GM23338 (cell line): ENCODE results near the gene USP7. TPM values are rescaled to one million over a fixed set of nuclear protein-coding genes. Genes with fewer than 3 reads are reported as not detected.
A peak's percentile ranks its signal among the peaks of the same experiment; 100 is the strongest.

Experiments
- ATAC-seq: fragments of 200-7000 bp; cut with Tn5 transposase; 3 replicates; pipeline ENCODE4 v1.9.1; 2020
- DNase-seq: peaks from one replicate; pipeline ENCODE4 v3.0.0-alpha.2; 2015; ENCODE audit warnings: low spot score
- H2AFZ ChIP-seq: fragments of 200-600 bp; sonication (generic); 2 replicates; pipeline ENCODE4 v1.8.0; 2016; ENCODE audit warnings: antibody characterized with exemption, mild to moderate bottlenecking, moderate library complexity
- H3F3A ChIP-seq: fragments of 200-600 bp; sonication (generic); replicated peaks from 2 replicates; pipeline ENCODE4 v1.8.0; 2017; ENCODE audit warnings: antibody characterized with exemption, mixed run types, low read depth
- H3K27ac ChIP-seq: fragments of 200-600 bp; sonication (generic); 2 replicates; pipeline ENCODE4 v1.6.1; 2016; ENCODE audit warnings: low read depth
- H3K27me3 ChIP-seq: fragments of 200-600 bp; sonication (generic); 2 replicates; pipeline ENCODE4 v1.8.0; 2016; ENCODE audit warnings: mild to moderate bottlenecking, mixed run types, moderate library complexity; ENCODE audit not compliant: insufficient read depth
- H3K36me3 ChIP-seq: fragments of 200-600 bp; sonication (generic); 2 replicates; pipeline ENCODE4 v1.8.0; 2016; ENCODE audit warnings: mild to moderate bottlenecking; ENCODE audit not compliant: insufficient read depth
- H3K4me1 ChIP-seq: fragments of 200-600 bp; sonication (generic); 2 replicates; pipeline ENCODE4 v1.8.0; 2016; ENCODE audit warnings: mild to moderate bottlenecking, moderate library complexity; ENCODE audit not compliant: insufficient read depth
- H3K4me2 ChIP-seq: fragments of 200-600 bp; sonication (generic); 2 replicates; pipeline ENCODE4 v1.7.1; 2017; ENCODE audit warnings: mixed run types
- H3K4me3 ChIP-seq: fragments of 200-600 bp; sonication (generic); 2 replicates; pipeline ENCODE4 v1.6.1; 2016; ENCODE audit warnings: mixed run types
- H3K79me2 ChIP-seq: fragments of 200-600 bp; sonication (generic); replicated peaks from 2 replicates; pipeline ENCODE4 v1.8.0; 2017; ENCODE audit warnings: mild to moderate bottlenecking; ENCODE audit not compliant: insufficient read depth
- H3K9me2 ChIP-seq: fragments of 200-600 bp; sonication (generic); 2 replicates; pipeline ENCODE4 v1.8.0; 2017; ENCODE audit not compliant: insufficient read depth
- H4K20me1 ChIP-seq: fragments of 200-600 bp; sonication (generic); replicated peaks from 2 replicates; pipeline ENCODE4 v1.8.0; 2017; ENCODE audit warnings: mild to moderate bottlenecking; ENCODE audit not compliant: insufficient read depth
- H3K27ac Mint-ChIP-seq: 2 replicates; pipeline ENCODE4 v1.8.0; 2020; ENCODE audit warnings: inconsistent platforms, mild to moderate bottlenecking, moderate library complexity, mixed read lengths
- H3K27me3 Mint-ChIP-seq: 3 replicates; pipeline ENCODE4 v1.8.0; 2022; ENCODE audit warnings: low read depth, mild to moderate bottlenecking, moderate library complexity, mixed read lengths, inconsistent platforms; ENCODE audit not compliant: insufficient read depth, poor library complexity
- H3K36me3 Mint-ChIP-seq: 3 replicates; pipeline ENCODE4 v1.8.0; 2021; ENCODE audit warnings: low read depth, mild to moderate bottlenecking, inconsistent platforms, moderate library complexity, mixed read lengths
- H3K4me1 Mint-ChIP-seq: 3 replicates; pipeline ENCODE4 v1.8.0; 2020; ENCODE audit warnings: mild to moderate bottlenecking, inconsistent platforms, mixed read lengths
- H3K4me3 Mint-ChIP-seq: 3 replicates; pipeline ENCODE4 v1.8.0; 2021; ENCODE audit warnings: moderate library complexity, mild to moderate bottlenecking, inconsistent platforms, mixed read lengths
- H3K9me3 Mint-ChIP-seq: 3 replicates; pipeline ENCODE4 v1.8.0; 2020; ENCODE audit warnings: moderate library complexity, mild to moderate bottlenecking, inconsistent platforms, mixed read lengths
- EZH2 ChIP-seq: fragments of 200-600 bp; sonication (generic); IDR thresholded peaks from one replicate; pipeline ENCODE4 v1.8.0; 2017; ENCODE audit warnings: antibody characterized with exemption, mild to moderate bottlenecking, low read depth; ENCODE audit not compliant: unreplicated experiment
- JUNB ChIP-seq: IDR thresholded peaks from one replicate; pipeline ENCODE4 v1.6.1; 2016; ENCODE audit warnings: antibody characterized with exemption; ENCODE audit not compliant: unreplicated experiment
- POLR2AphosphoS5 ChIP-seq: IDR thresholded peaks from 2 replicates; pipeline ENCODE4 v1.6.1; 2016; ENCODE audit warnings: antibody characterized with exemption, low read depth
- STAT1 ChIP-seq: IDR thresholded peaks from one replicate; pipeline ENCODE4 v1.6.1; 2016; ENCODE audit warnings: antibody characterized with exemption; ENCODE audit not compliant: unreplicated experiment
- ZNF114 ChIP-seq: fragments of 250-450 bp; sonication (Bioruptor Pico); IDR thresholded peaks from 2 replicates; pipeline ENCODE4 v1.5.0; 2020; ENCODE audit warnings: mild to moderate bottlenecking, moderate library complexity
- ZNF331 ChIP-seq: fragments of 250-450 bp; sonication (Bioruptor Pico); IDR thresholded peaks from 2 replicates; pipeline ENCODE4 v1.5.0; 2020; ENCODE audit warnings: low read depth, mild to moderate bottlenecking, moderate library complexity
- polyA plus RNA-seq: library from polyadenylated mRNA; unstranded; fragments of >200 nt; fragmentation: Nextera tagmentation; extraction: Ambion mirVana; gene quantifications from 2 replicates; pipeline ENCODE4 v1.2.1, GENCODE V29; 2016
- total RNA-seq: library from RNA; depleted of rRNA; stranded (reverse); fragments of >200 nt; shearing (Covaris generic); gene quantifications from 2 replicates; pipeline ENCODE4 v1.2.3, GENCODE V29; 2014
- TF ChIP-seq, protein P1 (sequence below): fragments of 250-450 bp; sonication (Bioruptor Pico); IDR thresholded peaks from 2 replicates; pipeline ENCODE4 v1.5.0; 2020; ENCODE audit warnings: mild to moderate bottlenecking, moderate library complexity

USP7 gene
- total and polyA plus RNA-seq, 2 experiments from 2014 or later: 42.3 to 130 TPM

DNA sequence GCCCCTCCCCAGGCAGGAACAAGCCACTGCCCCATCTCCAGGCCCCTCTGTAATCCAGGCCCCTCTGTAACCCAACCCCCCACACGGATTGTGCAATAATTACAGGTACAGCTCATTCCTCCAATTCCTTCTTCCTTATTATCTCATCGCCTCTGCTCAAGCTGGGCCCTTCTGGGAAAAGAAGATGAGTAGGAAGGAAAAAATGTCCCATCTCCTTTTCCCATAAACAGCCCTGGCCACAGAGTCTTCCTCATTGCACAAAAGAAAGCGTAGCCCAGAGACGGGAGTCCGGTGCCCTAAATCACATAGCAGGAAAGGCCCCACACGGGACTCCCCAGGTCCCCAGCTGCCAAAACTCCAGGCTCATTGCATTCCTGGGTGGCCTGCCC, 85.2 kb downstream of the USP7 start:
- Histone ChIP-seq H4K20me1 (no peaks in the 10 kb centered on the region), H3K9me2 (no peaks in the 10 kb centered on the region), H3K4me3 (no peak overlapping the region), H2AFZ (peak overlapping the region; percentile 73; the same call in 1 of the 2 replicates), H3F3A (no peaks in the 10 kb centered on the region), H3K36me3 (no peaks in the 10 kb centered on the region), H3K27ac (no peak overlapping the region), H3K27me3 (no peaks in the 10 kb centered on the region), H3K4me2 (peak overlapping the region; percentile 31; the same call in 1 of the 2 replicates), H3K4me1 (peaks cover 11% of the 10 kb centered on the region), H3K79me2 (no peaks in the 10 kb centered on the region)
- no peak for TF ChIP-seq ZNF331 (CRISPR knock-in tag)
- TF ChIP-seq STAT1: no peak
- no peak for TF ChIP-seq EZH2
- TF ChIP-seq JUNB: no peak
- no peak for TF ChIP-seq POLR2AphosphoS5
- no peak for TF ChIP-seq ZNF114 (CRISPR knock-in tag)
- TF ChIP-seq, protein P1, sequence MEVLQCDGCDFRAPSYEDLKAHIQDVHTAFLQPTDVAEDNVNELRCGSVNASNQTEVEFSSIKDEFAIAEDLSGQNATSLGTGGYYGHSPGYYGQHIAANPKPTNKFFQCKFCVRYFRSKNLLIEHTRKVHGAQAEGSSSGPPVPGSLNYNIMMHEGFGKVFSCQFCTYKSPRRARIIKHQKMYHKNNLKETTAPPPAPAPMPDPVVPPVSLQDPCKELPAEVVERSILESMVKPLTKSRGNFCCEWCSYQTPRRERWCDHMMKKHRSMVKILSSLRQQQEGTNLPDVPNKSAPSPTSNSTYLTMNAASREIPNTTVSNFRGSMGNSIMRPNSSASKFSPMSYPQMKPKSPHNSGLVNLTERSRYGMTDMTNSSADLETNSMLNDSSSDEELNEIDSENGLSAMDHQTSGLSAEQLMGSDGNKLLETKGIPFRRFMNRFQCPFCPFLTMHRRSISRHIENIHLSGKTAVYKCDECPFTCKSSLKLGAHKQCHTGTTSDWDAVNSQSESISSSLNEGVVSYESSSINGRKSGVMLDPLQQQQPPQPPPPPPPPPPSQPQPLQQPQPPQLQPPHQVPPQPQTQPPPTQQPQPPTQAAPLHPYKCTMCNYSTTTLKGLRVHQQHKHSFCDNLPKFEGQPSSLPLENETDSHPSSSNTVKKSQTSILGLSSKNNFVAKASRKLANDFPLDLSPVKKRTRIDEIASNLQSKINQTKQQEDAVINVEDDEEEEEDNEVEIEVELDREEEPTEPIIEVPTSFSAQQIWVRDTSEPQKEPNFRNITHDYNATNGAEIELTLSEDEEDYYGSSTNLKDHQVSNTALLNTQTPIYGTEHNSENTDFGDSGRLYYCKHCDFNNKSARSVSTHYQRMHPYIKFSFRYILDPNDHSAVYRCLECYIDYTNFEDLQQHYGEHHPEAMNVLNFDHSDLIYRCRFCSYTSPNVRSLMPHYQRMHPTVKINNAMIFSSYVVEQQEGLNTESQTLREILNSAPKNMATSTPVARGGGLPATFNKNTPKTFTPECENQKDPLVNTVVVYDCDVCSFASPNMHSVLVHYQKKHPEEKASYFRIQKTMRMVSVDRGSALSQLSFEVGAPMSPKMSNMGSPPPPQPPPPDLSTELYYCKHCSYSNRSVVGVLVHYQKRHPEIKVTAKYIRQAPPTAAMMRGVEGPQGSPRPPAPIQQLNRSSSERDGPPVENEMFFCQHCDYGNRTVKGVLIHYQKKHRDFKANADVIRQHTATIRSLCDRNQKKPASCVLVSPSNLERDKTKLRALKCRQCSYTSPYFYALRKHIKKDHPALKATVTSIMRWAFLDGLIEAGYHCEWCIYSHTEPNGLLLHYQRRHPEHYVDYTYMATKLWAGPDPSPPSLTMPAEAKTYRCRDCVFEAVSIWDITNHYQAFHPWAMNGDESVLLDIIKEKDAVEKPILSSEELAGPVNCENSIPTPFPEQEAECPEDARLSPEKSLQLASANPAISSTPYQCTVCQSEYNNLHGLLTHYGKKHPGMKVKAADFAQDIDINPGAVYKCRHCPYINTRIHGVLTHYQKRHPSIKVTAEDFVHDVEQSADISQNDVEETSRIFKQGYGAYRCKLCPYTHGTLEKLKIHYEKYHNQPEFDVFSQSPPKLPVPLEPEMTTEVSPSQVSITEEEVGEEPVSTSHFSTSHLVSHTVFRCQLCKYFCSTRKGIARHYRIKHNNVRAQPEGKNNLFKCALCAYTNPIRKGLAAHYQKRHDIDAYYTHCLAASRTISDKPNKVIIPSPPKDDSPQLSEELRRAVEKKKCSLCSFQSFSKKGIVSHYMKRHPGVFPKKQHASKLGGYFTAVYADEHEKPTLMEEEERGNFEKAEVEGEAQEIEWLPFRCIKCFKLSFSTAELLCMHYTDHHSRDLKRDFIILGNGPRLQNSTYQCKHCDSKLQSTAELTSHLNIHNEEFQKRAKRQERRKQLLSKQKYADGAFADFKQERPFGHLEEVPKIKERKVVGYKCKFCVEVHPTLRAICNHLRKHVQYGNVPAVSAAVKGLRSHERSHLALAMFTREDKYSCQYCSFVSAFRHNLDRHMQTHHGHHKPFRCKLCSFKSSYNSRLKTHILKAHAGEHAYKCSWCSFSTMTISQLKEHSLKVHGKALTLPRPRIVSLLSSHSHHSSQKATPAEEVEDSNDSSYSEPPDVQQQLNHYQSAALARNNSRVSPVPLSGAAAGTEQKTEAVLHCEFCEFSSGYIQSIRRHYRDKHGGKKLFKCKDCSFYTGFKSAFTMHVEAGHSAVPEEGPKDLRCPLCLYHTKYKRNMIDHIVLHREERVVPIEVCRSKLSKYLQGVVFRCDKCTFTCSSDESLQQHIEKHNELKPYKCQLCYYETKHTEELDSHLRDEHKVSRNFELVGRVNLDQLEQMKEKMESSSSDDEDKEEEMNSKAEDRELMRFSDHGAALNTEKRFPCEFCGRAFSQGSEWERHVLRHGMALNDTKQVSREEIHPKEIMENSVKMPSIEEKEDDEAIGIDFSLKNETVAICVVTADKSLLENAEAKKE: no peak
- H3K9me3 Mint-ChIP-seq: no peaks in the 10 kb centered on the region; the same call in 2 of the 3 replicates
- H3K4me1 Mint-ChIP-seq: peaks cover 16% of the 10 kb centered on the region
- ATAC-seq: peak; percentile 10; the same call in 2 of the 3 replicates
- no peaks in the 10 kb centered on the region; the same call in 1 of the 3 replicates for H3K36me3 Mint-ChIP-seq
- H3K27me3 Mint-ChIP-seq: peaks cover 15% of the 10 kb centered on the region
- H3K27ac Mint-ChIP-seq: no peak overlapping the region
- DNase-seq: peak; percentile 36
- H3K4me3 Mint-ChIP-seq: no peak overlapping the region
